Glutamatergic neuron (in vitro differentiated cells): Measurements from ENCODE around the gene OGFOD3. TPM values are rescaled to one million over a fixed set of nuclear protein-coding genes. Genes with fewer than 3 reads are reported as not detected.

Experiments
- DNase-seq: peaks from one replicate; pipeline ENCODE4 v3.0.0; 2022
- H3K27ac Mint-ChIP-seq: one replicate; pipeline ENCODE4 v1.8.0; 2020; ENCODE audit warnings: mild to moderate bottlenecking, mixed read lengths, inconsistent platforms; ENCODE audit not compliant: unreplicated experiment
- H3K27me3 Mint-ChIP-seq: one replicate; pipeline ENCODE4 v1.8.0; 2020; ENCODE audit warnings: mild to moderate bottlenecking, moderate library complexity, mixed read lengths, inconsistent platforms; ENCODE audit not compliant: unreplicated experiment
- H3K36me3 Mint-ChIP-seq: one replicate; pipeline ENCODE4 v1.8.0; 2020; ENCODE audit warnings: mild to moderate bottlenecking, mixed read lengths, inconsistent platforms; ENCODE audit not compliant: unreplicated experiment
- H3K4me1 Mint-ChIP-seq: one replicate; pipeline ENCODE4 v1.8.0; 2020; ENCODE audit warnings: mild to moderate bottlenecking, low read depth, mixed read lengths, inconsistent platforms; ENCODE audit not compliant: unreplicated experiment
- H3K4me3 Mint-ChIP-seq: one replicate; pipeline ENCODE4 v1.8.0; 2020; ENCODE audit warnings: mild to moderate bottlenecking, mixed read lengths, inconsistent platforms; ENCODE audit not compliant: unreplicated experiment
- H3K9me3 Mint-ChIP-seq: one replicate; pipeline ENCODE4 v1.8.0; 2020; ENCODE audit warnings: mild to moderate bottlenecking, moderate library complexity, mixed read lengths, inconsistent platforms; ENCODE audit not compliant: unreplicated experiment
- total RNA-seq: library from RNA; stranded (reverse); fragmentation: NEBNext Ultra II Directional; extraction: Animal tissue kit (Norgen Biotek cat#: 25700); gene quantifications from one replicate; pipeline ENCODE4 v1.2.1, GENCODE V29; 2021; ENCODE audit not compliant: unreplicated experiment
- TF ChIP-seq, protein P1 (sequence below): fragments of 200-600 bp; sonication (generic); IDR thresholded peaks from one replicate; pipeline ENCODE4 v1.5.0; 2021; ENCODE audit not compliant: partially characterized antibody, unreplicated experiment

Gene OGFOD3
- total RNA-seq, 1 donor from 2014 or later = 23.0 TPM

DNA sequence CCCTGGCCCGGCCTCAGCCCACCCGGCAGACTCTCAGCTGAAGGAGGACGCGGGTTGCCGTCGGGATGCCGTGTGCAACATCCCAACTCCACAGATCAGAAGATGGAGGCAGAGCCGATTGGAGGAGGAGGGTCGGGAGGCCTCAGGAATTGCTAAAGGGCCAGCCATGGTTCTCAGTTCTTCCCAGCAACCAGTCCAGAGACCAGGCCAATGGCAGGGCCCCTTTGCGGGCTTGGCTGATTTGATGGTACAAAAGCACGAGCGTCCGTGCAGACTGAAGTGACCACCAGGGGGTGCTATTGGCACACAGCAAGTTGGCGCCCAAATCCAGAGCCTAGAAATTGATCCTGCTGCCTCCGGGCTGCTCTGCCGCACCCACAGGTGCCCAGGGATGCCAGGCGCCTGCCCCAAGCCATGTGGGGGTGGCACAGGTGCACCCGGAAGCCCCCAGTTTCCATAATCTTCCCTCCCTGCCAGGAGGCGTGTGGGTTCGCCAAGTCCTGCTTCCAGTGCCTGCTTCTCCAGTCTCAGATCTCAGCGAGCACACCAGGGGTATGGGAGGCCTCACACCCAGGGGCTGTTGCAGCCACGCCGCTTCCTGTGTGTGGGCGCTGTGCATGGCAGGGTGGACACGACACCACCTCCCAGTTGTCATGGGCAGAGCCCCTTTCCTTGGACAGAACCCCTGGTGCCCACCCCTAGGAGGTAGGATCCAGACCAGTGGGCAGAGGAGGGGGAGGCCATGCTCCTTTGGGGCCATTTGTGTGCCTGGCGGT is 66.5 kb downstream of the OGFOD3 start:
- no peaks in the 10 kb centered on the region for H3K9me3 Mint-ChIP-seq
- H3K36me3 Mint-ChIP-seq = no peaks in the 10 kb centered on the region
- H3K4me3 Mint-ChIP-seq = no peak overlapping the region
- no peaks in the 10 kb centered on the region for H3K4me1 Mint-ChIP-seq
- no peak overlapping the region for H3K27ac Mint-ChIP-seq
- peaks cover 6% of the 10 kb centered on the region for H3K27me3 Mint-ChIP-seq
- TF ChIP-seq, protein P1, sequence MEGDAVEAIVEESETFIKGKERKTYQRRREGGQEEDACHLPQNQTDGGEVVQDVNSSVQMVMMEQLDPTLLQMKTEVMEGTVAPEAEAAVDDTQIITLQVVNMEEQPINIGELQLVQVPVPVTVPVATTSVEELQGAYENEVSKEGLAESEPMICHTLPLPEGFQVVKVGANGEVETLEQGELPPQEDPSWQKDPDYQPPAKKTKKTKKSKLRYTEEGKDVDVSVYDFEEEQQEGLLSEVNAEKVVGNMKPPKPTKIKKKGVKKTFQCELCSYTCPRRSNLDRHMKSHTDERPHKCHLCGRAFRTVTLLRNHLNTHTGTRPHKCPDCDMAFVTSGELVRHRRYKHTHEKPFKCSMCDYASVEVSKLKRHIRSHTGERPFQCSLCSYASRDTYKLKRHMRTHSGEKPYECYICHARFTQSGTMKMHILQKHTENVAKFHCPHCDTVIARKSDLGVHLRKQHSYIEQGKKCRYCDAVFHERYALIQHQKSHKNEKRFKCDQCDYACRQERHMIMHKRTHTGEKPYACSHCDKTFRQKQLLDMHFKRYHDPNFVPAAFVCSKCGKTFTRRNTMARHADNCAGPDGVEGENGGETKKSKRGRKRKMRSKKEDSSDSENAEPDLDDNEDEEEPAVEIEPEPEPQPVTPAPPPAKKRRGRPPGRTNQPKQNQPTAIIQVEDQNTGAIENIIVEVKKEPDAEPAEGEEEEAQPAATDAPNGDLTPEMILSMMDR = peak; percentile 98
- DNase-seq = peak; percentile 90

DNA sequence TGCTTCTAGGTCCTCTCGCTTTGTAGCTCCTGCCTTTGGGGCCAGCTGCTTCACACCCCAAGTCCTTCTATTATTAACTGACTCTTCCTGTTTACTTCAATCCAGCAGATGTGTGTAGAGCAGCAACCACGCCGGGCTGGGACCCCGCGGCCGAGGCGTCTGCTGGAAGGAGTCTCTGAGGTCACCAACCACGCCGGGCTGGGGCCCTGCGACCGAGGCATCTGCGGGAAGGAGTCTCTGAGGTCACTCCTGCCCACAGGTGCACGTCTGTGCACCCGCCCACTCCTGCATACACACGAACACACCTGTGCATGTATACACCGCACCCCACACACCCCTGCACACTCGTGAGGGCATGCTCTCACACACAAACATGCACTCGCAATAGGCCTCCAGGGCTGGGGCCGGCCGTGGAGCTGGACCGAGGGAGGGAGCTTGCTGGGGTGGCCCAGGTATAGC is 67.1 kb downstream of the OGFOD3 start:
- Mint-ChIP-seq H3K27ac (no peak overlapping the region), H3K9me3 (no peaks in the 10 kb centered on the region), H3K4me3 (no peak overlapping the region), H3K4me1 (no peaks in the 10 kb centered on the region), H3K27me3 (peaks cover 8% of the 10 kb centered on the region), H3K36me3 (no peaks in the 10 kb centered on the region)
- TF ChIP-seq, protein P1 = no peak
- DNase-seq = no peak

DNA sequence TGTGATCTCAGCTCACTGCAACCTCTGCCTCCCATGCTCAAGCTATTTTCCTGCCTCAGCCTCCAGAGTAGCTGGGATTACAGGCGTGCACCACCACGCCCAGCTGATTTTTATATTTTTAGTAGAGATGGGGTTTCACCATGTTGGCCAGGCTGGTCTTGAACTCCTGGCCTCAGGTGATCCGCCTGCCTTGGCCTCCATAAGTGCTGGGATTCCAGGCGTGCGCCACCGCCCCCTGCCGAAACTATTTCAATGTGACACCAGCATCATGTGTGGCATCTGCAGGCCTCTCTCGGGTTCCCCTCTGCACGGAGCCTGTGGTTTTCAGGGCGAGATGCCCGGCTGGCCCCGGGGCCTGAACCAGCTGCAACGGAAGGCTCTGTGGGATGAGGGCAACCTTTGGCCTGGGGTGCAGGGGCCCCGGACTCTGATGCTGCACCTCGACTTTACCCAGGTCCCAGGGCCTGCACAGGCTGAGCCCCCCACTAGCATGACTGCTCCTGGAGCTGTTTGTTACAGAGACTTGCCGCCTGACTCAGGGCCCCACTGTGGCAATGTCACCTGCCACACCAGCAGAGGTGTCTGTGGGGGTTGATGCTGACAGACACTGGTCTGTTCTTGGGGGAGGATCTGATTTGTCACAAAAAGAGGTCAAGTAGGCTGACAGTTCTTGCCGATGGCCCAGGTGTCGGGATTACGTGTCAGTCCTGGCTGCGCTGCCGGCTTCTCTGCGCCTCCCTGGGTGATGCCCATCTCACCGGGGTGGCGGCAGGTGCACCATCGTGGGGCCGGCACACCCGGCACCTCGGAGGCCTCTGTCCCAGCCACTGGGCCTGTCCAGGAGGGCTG is 68.0 kb downstream of the OGFOD3 start:
- Mint-ChIP-seq H3K36me3 (no peaks in the 10 kb centered on the region), H3K27ac (no peak overlapping the region), H3K4me1 (no peaks in the 10 kb centered on the region), H3K9me3 (no peaks in the 10 kb centered on the region), H3K4me3 (no peak overlapping the region), H3K27me3 (peaks cover 6% of the 10 kb centered on the region)
- no peak for DNase-seq
- TF ChIP-seq, protein P1 = no peak

DNA sequence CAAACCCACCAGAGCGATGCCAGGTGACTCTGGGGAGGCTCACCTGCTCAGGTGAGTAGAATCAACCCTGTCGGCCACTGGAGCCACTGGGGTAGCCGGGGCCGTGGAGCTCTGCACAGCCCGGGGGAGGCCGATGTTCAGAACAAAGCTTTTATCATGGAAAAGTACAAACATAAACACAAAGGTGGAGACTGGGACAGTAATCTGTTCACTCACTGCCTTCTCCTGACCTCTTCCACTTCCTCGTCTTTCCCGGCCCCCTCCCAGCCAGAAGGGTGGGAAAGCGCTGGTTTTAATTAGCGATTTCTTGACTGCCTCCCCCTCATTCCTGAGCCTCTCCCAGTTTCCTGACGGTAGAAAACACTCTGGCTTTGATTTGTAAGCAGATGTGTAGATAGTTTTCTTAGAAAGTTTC is 69.1 kb downstream of the OGFOD3 start:
- no peak overlapping the region for H3K4me3 Mint-ChIP-seq
- H3K4me1 Mint-ChIP-seq = no peaks in the 10 kb centered on the region
- TF ChIP-seq, protein P1 = peak; percentile 14
- no peaks in the 10 kb centered on the region for H3K36me3 Mint-ChIP-seq
- no peaks in the 10 kb centered on the region for H3K9me3 Mint-ChIP-seq
- H3K27ac Mint-ChIP-seq = peak overlapping the region; percentile 12
- DNase-seq = no peak
- peaks cover 2% of the 10 kb centered on the region for H3K27me3 Mint-ChIP-seq
